Measurements from ENCODE around the gene LAMA3.
A peak's percentile ranks its signal among the peaks of the same experiment; 100 is the strongest.

Gene LAMA3

GRCh38 chr18:23793985-23794867 is 105.0 kb downstream of the LAMA3 start:
- DNase-seq = no peak

GRCh38 chr18:23798249-23798648 is 109.0 kb downstream of the LAMA3 start:
- DNase-seq = no peak

- no peak for DNase-seq
Measured at GRCh38 chr18:23798824-23799223, 109.6 kb downstream of the LAMA3 start.

GRCh38 chr18:23799540-23799939 is 110.3 kb downstream of the LAMA3 start:
- no peak for DNase-seq

- no peak for DNase-seq
Measured at GRCh38 chr18:23800902-23801301, 111.6 kb downstream of the LAMA3 start.

- DNase-seq = no peak
Measured at GRCh38 chr18:23802817-23803216, 113.6 kb downstream of the LAMA3 start.

- no peak for DNase-seq
Measured at GRCh38 chr18:23803755-23804154, 114.5 kb downstream of the LAMA3 start.

- DNase-seq = no peak
Measured at GRCh38 chr18:23805898-23806297, 116.6 kb downstream of the LAMA3 start.

- no peak for DNase-seq
Measured at GRCh38 chr18:23809415-23809814, 120.2 kb downstream of the LAMA3 start.

GRCh38 chr18:23810396-23810795 is 121.1 kb downstream of the LAMA3 start:
- no peak for DNase-seq

- DNase-seq = no peak
Measured at GRCh38 chr18:23811176-23811575, 121.9 kb downstream of the LAMA3 start.

- peak; percentile 44 for DNase-seq
Measured at GRCh38 chr18:23812546-23813440, 123.5 kb downstream of the LAMA3 start.

- DNase-seq = no peak
Measured at GRCh38 chr18:23814991-23815614, 125.8 kb downstream of the LAMA3 start.

- DNase-seq = no peak
Measured at GRCh38 chr18:23816021-23816420, 126.8 kb downstream of the LAMA3 start.

- no peak for DNase-seq
Measured at GRCh38 chr18:23816740-23817139, 127.5 kb downstream of the LAMA3 start.

- no peak for DNase-seq
Measured at GRCh38 chr18:23819001-23819400, 129.7 kb downstream of the LAMA3 start.

GRCh38 chr18:23822590-23823385 is 133.5 kb downstream of the LAMA3 start:
- DNase-seq = no peak

GRCh38 chr18:23824240-23824639 is 135.0 kb downstream of the LAMA3 start:
- no peak for DNase-seq

- DNase-seq = no peak
Measured at GRCh38 chr18:23824669-23825068, 135.4 kb downstream of the LAMA3 start.

GRCh38 chr18:23825496-23825895 is 136.2 kb downstream of the LAMA3 start:
- DNase-seq = no peak

GRCh38 chr18:23825978-23826405 is 136.7 kb downstream of the LAMA3 start:
- DNase-seq = no peak

GRCh38 chr18:23826850-23827620 is 137.8 kb downstream of the LAMA3 start:
- no peak for DNase-seq

All from NCI-H2171 treated with DMSO at 0.1 percent for 48 hours (cell line).